Endothelial cell of hepatic sinusoid (primary cell): ENCODE results near the gene MRAP.

Experiments used
- in situ Hi-C: cut with HindIII; loops from 2 replicates; pipeline ENCODE4 v1.10.0; 2017; ENCODE audit warnings: low sequenced_read_pairs

Gene MRAP

GRCh38 chr21:32298658-32299081 lies at the start of gene MRAP:
TSS of gene MRAP (plus strand) at chr21:32298855. CDS start at chr21:32298972, 117 bp downstream.
- in situ Hi-C loops: loop anchor here (25.0 kb wide), 1 partner anchor 1036 kb away; no protein-coding TSS in a partner anchor

- in situ Hi-C loops: loop anchor here (25.0 kb wide), 2 partner anchors 287 to 487 kb away; no protein-coding TSS in a partner anchor
Observed at GRCh38 chr21:32249511-32250280, 49.0 kb upstream of the MRAP start.

- in situ Hi-C loops: loop anchor here (25.0 kb wide), 1 partner anchor 490 kb away; no protein-coding TSS in a partner anchor
Observed at GRCh38 chr21:32252136-32252535, 46.5 kb upstream of the MRAP start.

- in situ Hi-C loops: loop anchor here (25.0 kb wide), 1 partner anchor 491 kb away; no protein-coding TSS in a partner anchor
Observed at GRCh38 chr21:32253215-32253641, 45.4 kb upstream of the MRAP start.

- in situ Hi-C loops: loop anchor here (25.0 kb wide), 1 partner anchor 494 kb away; no protein-coding TSS in a partner anchor
Observed at GRCh38 chr21:32256251-32256650, 42.4 kb upstream of the MRAP start.

- in situ Hi-C loops: loop anchor here (25.0 kb wide), 1 partner anchor 495 kb away; no protein-coding TSS in a partner anchor
Observed at GRCh38 chr21:32256873-32257620, 41.6 kb upstream of the MRAP start.

- in situ Hi-C loops: loop anchor here (25.0 kb wide), 1 partner anchor 496 kb away; no protein-coding TSS in a partner anchor
Observed at GRCh38 chr21:32257962-32258785, 40.5 kb upstream of the MRAP start.

- in situ Hi-C loops: loop anchor here (25.0 kb wide), 1 partner anchor 496 kb away; no protein-coding TSS in a partner anchor
Observed at GRCh38 chr21:32258786-32259048, 39.9 kb upstream of the MRAP start.

GRCh38 chr21:32260130-32260529 lies 38.5 kb upstream of the MRAP start:
- in situ Hi-C loops: loop anchor here (25.0 kb wide), 1 partner anchor 498 kb away; no protein-coding TSS in a partner anchor

GRCh38 chr21:32261929-32262328 lies 36.7 kb upstream of the MRAP start:
- in situ Hi-C loops: loop anchor here (25.0 kb wide), 1 partner anchor 500 kb away; no protein-coding TSS in a partner anchor

- in situ Hi-C loops: loop anchor here (25.0 kb wide), 1 partner anchor 503 kb away; no protein-coding TSS in a partner anchor
Observed at GRCh38 chr21:32265321-32265720, 33.3 kb upstream of the MRAP start.

GRCh38 chr21:32270748-32271147 lies 27.9 kb upstream of the MRAP start:
- in situ Hi-C loops: loop anchor here (25.0 kb wide), 1 partner anchor 508 kb away; no protein-coding TSS in a partner anchor

- in situ Hi-C loops: loop anchor here (25.0 kb wide), 1 partner anchor 1014 kb away; no protein-coding TSS in a partner anchor
Observed at GRCh38 chr21:32276671-32277070, 22.0 kb upstream of the MRAP start.

GRCh38 chr21:32278103-32278502 lies 20.6 kb upstream of the MRAP start:
- in situ Hi-C loops: loop anchor here (25.0 kb wide), 1 partner anchor 1016 kb away; no protein-coding TSS in a partner anchor

- in situ Hi-C loops: loop anchor here (25.0 kb wide), 1 partner anchor 1016 kb away; no protein-coding TSS in a partner anchor
Observed at GRCh38 chr21:32278518-32279376, 19.9 kb upstream of the MRAP start, which contains the start of gene MIS18A. TSS of gene MIS18A (minus strand) at chr21:32279049. CDS start at chr21:32279014, 35 bp downstream.

GRCh38 chr21:32279377-32279680 lies 19.3 kb upstream of the MRAP start:
- in situ Hi-C loops: loop anchor here (25.0 kb wide), 1 partner anchor 1017 kb away; no protein-coding TSS in a partner anchor

GRCh38 chr21:32281531-32281930 lies 17.1 kb upstream of the MRAP start:
- in situ Hi-C loops: loop anchor here (5.0 to 25.0 kb wide), 2 partner anchors 46 to 1019 kb away; no protein-coding TSS in a partner anchor

GRCh38 chr21:32282992-32283391 lies 15.7 kb upstream of the MRAP start:
- in situ Hi-C loops: loop anchor here (5.0 to 25.0 kb wide), 2 partner anchors 44 to 1021 kb away; no protein-coding TSS in a partner anchor

- in situ Hi-C loops: loop anchor here (25.0 kb wide), 1 partner anchor 1023 kb away; no protein-coding TSS in a partner anchor
Observed at GRCh38 chr21:32285476-32285875, 13.2 kb upstream of the MRAP start.
